Heart left ventricle (tissue), 13 donors: ENCODE data around the gene SCAMP1.

ENCODE experiments used
- POLR2A ChIP-seq, 2 donors: fragments of 450-650 bp; IDR thresholded peaks; one replicate each; pipeline ENCODE4 v1.6.1; 2017; ENCODE audit warnings: antibody characterized with exemption in 2 of 2, mild to moderate bottlenecking in 2 of 2, moderate library complexity in 2 of 2
- TF ChIP-seq, protein P1 (sequence below), 12 donors: fragments of 200-600 bp; sonication (generic) in 4 of 12; IDR thresholded peaks; one replicate each; pipeline versions ENCODE4 v1.5.0 to v1.8.0; 2018 to 2022; ENCODE audit warnings: antibody characterized with exemption in 12 of 12, mild to moderate bottlenecking in 5 of 12
- donor health status: ischemic (EF 13 %, LVEDD 7.1; RV severe dilation, severe dysfunction).
- donor health status: DM: no; HTN: yes; CAD: no.
- donor health status: DM: no; HTN: no; CAD: no.
- donor health status: ischemic (EF 25% LVEDD 6.9; RV normal size, moderate dysfunction).
- donor health status: ischemic (EF 25% LVEDD 5.7; RV mildly dilated, moderate dysfunction).
- donor health status: ischemic (EF 35%, LVEDD 5.7; RV mildly dilated, moderate dysfunction).
- donor health status: nonischemic (EF 11% LVEDD 7.7; RV severe dilation, severe dysfunction).
- donor health status: DM: yes; HTN: yes; CAD: no.
- donor health status: PGD.
- donor health status: ischemic (EF 29% LVEDD 5.4; RV normal size, mild dysfunction).
- donor health status: nonischemic (EF 23%, LVEDD 6.1; RV moderate dilation, normal function).

DNA sequence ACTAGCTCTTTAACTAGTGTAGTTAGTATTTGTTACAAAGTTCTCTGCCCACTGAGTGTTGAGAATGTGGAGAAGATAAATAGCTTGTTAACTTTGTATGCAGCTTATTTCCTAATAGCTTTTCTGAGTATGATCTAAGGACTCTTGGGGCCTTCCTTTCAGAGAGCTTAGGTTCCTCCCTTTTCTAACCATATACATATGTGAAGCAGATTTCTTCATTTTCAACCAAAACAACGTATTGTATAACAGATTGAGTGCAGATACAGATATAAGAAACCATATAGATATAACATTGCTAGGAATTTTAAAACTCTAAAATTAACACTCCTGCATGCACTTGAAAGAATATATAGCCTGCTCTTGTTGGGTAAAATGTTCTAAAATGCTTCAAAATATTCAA is 70.4 kb downstream of the SCAMP1 start:
- TF ChIP-seq, protein P1, sequence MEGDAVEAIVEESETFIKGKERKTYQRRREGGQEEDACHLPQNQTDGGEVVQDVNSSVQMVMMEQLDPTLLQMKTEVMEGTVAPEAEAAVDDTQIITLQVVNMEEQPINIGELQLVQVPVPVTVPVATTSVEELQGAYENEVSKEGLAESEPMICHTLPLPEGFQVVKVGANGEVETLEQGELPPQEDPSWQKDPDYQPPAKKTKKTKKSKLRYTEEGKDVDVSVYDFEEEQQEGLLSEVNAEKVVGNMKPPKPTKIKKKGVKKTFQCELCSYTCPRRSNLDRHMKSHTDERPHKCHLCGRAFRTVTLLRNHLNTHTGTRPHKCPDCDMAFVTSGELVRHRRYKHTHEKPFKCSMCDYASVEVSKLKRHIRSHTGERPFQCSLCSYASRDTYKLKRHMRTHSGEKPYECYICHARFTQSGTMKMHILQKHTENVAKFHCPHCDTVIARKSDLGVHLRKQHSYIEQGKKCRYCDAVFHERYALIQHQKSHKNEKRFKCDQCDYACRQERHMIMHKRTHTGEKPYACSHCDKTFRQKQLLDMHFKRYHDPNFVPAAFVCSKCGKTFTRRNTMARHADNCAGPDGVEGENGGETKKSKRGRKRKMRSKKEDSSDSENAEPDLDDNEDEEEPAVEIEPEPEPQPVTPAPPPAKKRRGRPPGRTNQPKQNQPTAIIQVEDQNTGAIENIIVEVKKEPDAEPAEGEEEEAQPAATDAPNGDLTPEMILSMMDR (IDR thresholded peaks at IDR 0.05), result no peak
- TF ChIP-seq POLR2A (IDR thresholded peaks at IDR 0.05), result no peak
